H9 (cell line): ENCODE data around the gene RAPH1. TPM values are rescaled to one million over a fixed set of nuclear protein-coding genes. Genes with fewer than 3 reads are reported as not detected.
A peak's percentile ranks its signal among the peaks of the same experiment; 100 is the strongest.

Experiments used
- DNase-seq: peaks from one replicate; pipeline ENCODE4 v3.0.0-alpha.2; 2017
- H2AFZ ChIP-seq: one replicate; pipeline ENCODE4 v1.6.1; 2013; ENCODE audit warnings: mild to moderate bottlenecking, low read length, control low read depth, moderate library complexity
- H2AK5ac ChIP-seq: 2 replicates; pipeline ENCODE4 v1.6.1; 2013; ENCODE audit warnings: low read length, control low read depth, mixed read lengths; ENCODE audit not compliant: insufficient read length
- H2BK120ac ChIP-seq: one replicate; pipeline ENCODE4 v1.6.1; 2013; ENCODE audit warnings: low read depth, mild to moderate bottlenecking, low read length, control low read depth, inconsistent platforms; ENCODE audit not compliant: poor library complexity, severe bottlenecking
- H2BK12ac ChIP-seq: 2 replicates; pipeline ENCODE4 v1.6.1; 2013; ENCODE audit warnings: low read length, control low read depth, mixed read lengths, low read depth; ENCODE audit not compliant: insufficient read length
- H2BK15ac ChIP-seq: 2 replicates; pipeline ENCODE4 v1.6.1; 2013; ENCODE audit warnings: low read depth, low read length, control low read depth
- H2BK20ac ChIP-seq: one replicate; pipeline ENCODE4 v1.6.1; 2013; ENCODE audit warnings: low read depth, mild to moderate bottlenecking, low read length, control low read depth, inconsistent platforms; ENCODE audit not compliant: poor library complexity, severe bottlenecking
- H2BK5ac ChIP-seq: 2 replicates; pipeline ENCODE4 v1.6.1; 2013; ENCODE audit warnings: low read length, control low read depth, mixed read lengths; ENCODE audit not compliant: insufficient read length
- H3K14ac ChIP-seq: 2 replicates; pipeline ENCODE4 v1.6.1; 2013; ENCODE audit warnings: low read length, control low read depth; ENCODE audit not compliant: insufficient read depth
- H3K18ac ChIP-seq: 2 replicates; pipeline ENCODE4 v1.6.1; 2013; ENCODE audit warnings: low read depth, mild to moderate bottlenecking, mixed read lengths, low read length, control low read depth; ENCODE audit not compliant: insufficient read length
- H3K23ac ChIP-seq: 2 replicates; pipeline ENCODE4 v1.6.1; 2013; ENCODE audit warnings: low read length, control low read depth, mixed read lengths, low read depth; ENCODE audit not compliant: insufficient read length
- H3K23me2 ChIP-seq: 2 replicates; pipeline ENCODE4 v1.6.1; 2013; ENCODE audit warnings: low read depth, mild to moderate bottlenecking, mixed read lengths, low read length, control low read depth; ENCODE audit not compliant: insufficient read length, poor library complexity, severe bottlenecking
- H3K27ac ChIP-seq: 2 replicates; pipeline ENCODE4 v1.5.1; 2013; ENCODE audit warnings: low read length, control low read depth, mixed read lengths, low read depth; ENCODE audit not compliant: insufficient read length
- H3K27me3 ChIP-seq: 2 replicates; pipeline ENCODE4 v1.6.1; 2013; ENCODE audit warnings: low read length, control low read depth, inconsistent platforms; ENCODE audit not compliant: insufficient read depth
- H3K4ac ChIP-seq: 2 replicates; pipeline ENCODE4 v1.6.1; 2013; ENCODE audit warnings: low read depth, mild to moderate bottlenecking, control low read depth, inconsistent platforms, low read length, moderate library complexity
- H3K4me1 ChIP-seq: 2 replicates; pipeline ENCODE4 v1.6.1; 2013; ENCODE audit warnings: low read length, control low read depth, inconsistent platforms; ENCODE audit not compliant: insufficient read depth
- H3K4me2 ChIP-seq: 2 replicates; pipeline ENCODE4 v1.6.1; 2013; ENCODE audit warnings: low read length, control low read depth, mixed read lengths; ENCODE audit not compliant: insufficient read length, insufficient read depth
- H3K56ac ChIP-seq: 2 replicates; pipeline ENCODE4 v1.6.1; 2013; ENCODE audit warnings: low read depth, mild to moderate bottlenecking, mixed read lengths, low read length, control low read depth; ENCODE audit not compliant: insufficient read length
- H3K79me1 ChIP-seq: 2 replicates; pipeline ENCODE4 v1.6.1; 2013; ENCODE audit warnings: low read depth, mild to moderate bottlenecking, moderate library complexity, low read length, control low read depth, inconsistent platforms; ENCODE audit not compliant: insufficient read depth, poor library complexity, severe bottlenecking
- H3K79me2 ChIP-seq: 2 replicates; pipeline ENCODE4 v1.6.1; 2013; ENCODE audit warnings: low read length, control low read depth, inconsistent platforms; ENCODE audit not compliant: insufficient read depth
- H3K9ac ChIP-seq: 2 replicates; pipeline ENCODE4 v1.6.1; 2013; ENCODE audit warnings: low read length, control low read depth, mixed read lengths; ENCODE audit not compliant: insufficient read length; ENCODE audit errors: extremely low read depth
- H3K9me3 ChIP-seq: one replicate; pipeline ENCODE4 v1.6.1; 2013; ENCODE audit warnings: low read depth, low read length, inconsistent platforms; ENCODE audit not compliant: control insufficient read depth
- H3T11ph ChIP-seq: one replicate; pipeline ENCODE4 v1.6.1; 2013; ENCODE audit warnings: mild to moderate bottlenecking, low read length, control low read depth, inconsistent platforms
- H4K20me1 ChIP-seq: one replicate; pipeline ENCODE4 v1.6.1; 2013; ENCODE audit not compliant: control insufficient read depth, insufficient read length, insufficient read depth
- H4K5ac ChIP-seq: 2 replicates; pipeline ENCODE4 v1.6.1; 2013; ENCODE audit warnings: low read depth, mild to moderate bottlenecking, mixed read lengths, low read length, control low read depth; ENCODE audit not compliant: insufficient read length
- H4K8ac ChIP-seq: replicated peaks from 2 replicates; pipeline ENCODE4 v1.6.1; 2013; ENCODE audit warnings: low read length, control low read depth, mixed read lengths, low read depth; ENCODE audit not compliant: insufficient read length
- H4K91ac ChIP-seq: 2 replicates; pipeline ENCODE4 v1.6.1; 2013; ENCODE audit warnings: low read depth, mild to moderate bottlenecking, moderate library complexity, mixed read lengths, low read length, control low read depth; ENCODE audit not compliant: insufficient read length
- H3K27ac Mint-ChIP-seq, 3 experiments: 2 replicates in 2 of 3; 3 replicates in 1 of 3; pipeline ENCODE4 v1.8.0; 2020 to 2021; ENCODE audit warnings: mixed read lengths in 3 of 3, mild to moderate bottlenecking in 1 of 3, moderate library complexity in 1 of 3
- H3K27me3 Mint-ChIP-seq: 2 replicates; pipeline ENCODE4 v1.8.0; 2021; ENCODE audit warnings: low read depth, mild to moderate bottlenecking, moderate library complexity, mixed read lengths
- H3K36me3 Mint-ChIP-seq, 3 experiments: 2 replicates in 2 of 3; 3 replicates in 1 of 3; pipeline ENCODE4 v1.8.0; 2020 to 2021; ENCODE audit warnings: low read depth in 3 of 3, mixed read lengths in 3 of 3; ENCODE audit not compliant: insufficient read depth in 1 of 3
- H3K4me1 Mint-ChIP-seq, 2 experiments: 2 replicates each; pipeline ENCODE4 v1.8.0; 2020; ENCODE audit warnings: mixed read lengths in 2 of 2
- H3K4me3 Mint-ChIP-seq, 2 experiments: 2 replicates in 1 of 2; 3 replicates in 1 of 2; pipeline ENCODE4 v1.8.0; 2020 to 2021; ENCODE audit warnings: mild to moderate bottlenecking in 2 of 2, mixed read lengths in 2 of 2, moderate library complexity in 1 of 2
- H3K9me3 Mint-ChIP-seq, 2 experiments: 2 replicates in 1 of 2; 3 replicates in 1 of 2; pipeline ENCODE4 v1.8.0; 2020; ENCODE audit warnings: mild to moderate bottlenecking in 2 of 2, mixed read lengths in 2 of 2, moderate library complexity in 1 of 2
- CTCF ChIP-seq: fragments of 200-600 bp; sonication (generic); conservative IDR thresholded peaks from 3 replicates; pipeline ENCODE4 v1.8.0; 2021; ENCODE audit warnings: antibody characterized with exemption, mild to moderate bottlenecking
- WGBS: extraction: QIAGEN DNeasy Blood & Tissue Kit; methylation state at CpG from one replicate; pipeline ENCODE4 v1.1.7; 2013; ENCODE audit warnings: missing lambda C conversion rate, low lambda C conversion rate, mixed read lengths; ENCODE audit not compliant: insufficient read length; ENCODE audit errors: extremely low coverage; 5-methylcytosine and 5-hydroxymethylcytosine counted together
- total RNA-seq: library from RNA; stranded (reverse); gene quantifications from 2 replicates; pipeline ENCODE4 v1.2.1, GENCODE V29; 2021

RAPH1 gene
- total RNA-seq, 1 experiment from 2014 or later: 17.1 TPM

- Histone ChIP-seq H3T11ph (no peak overlapping the region), H4K8ac (no peak overlapping the region), H2BK5ac (no peak overlapping the region), H2BK120ac (no peak overlapping the region), H3K27me3 (no peaks in the 10 kb centered on the region), H4K5ac (no peak overlapping the region), H3K4me2 (no peak overlapping the region), H4K20me1 (no peaks in the 10 kb centered on the region), H4K91ac (no peak overlapping the region), H2AK5ac (no peak overlapping the region), H3K4ac (no peak overlapping the region), H2BK12ac (no peak overlapping the region), H3K79me1 (no peaks in the 10 kb centered on the region), H3K4me1 (no peaks in the 10 kb centered on the region), H3K23ac (no peak overlapping the region), H2BK20ac (no peak overlapping the region), H3K27ac (no peak overlapping the region), H3K14ac (no peak overlapping the region), H3K18ac (no peak overlapping the region), H2AFZ (no peak overlapping the region), H3K9ac (no peak overlapping the region), H3K9me3 (no peaks in the 10 kb centered on the region), H2BK15ac (no peak overlapping the region), H3K56ac (no peak overlapping the region), H3K79me2 (no peaks in the 10 kb centered on the region), H3K23me2 (no peaks in the 10 kb centered on the region)
- Mint-ChIP-seq H3K4me3 (no peak overlapping the region), H3K27me3 (no peaks in the 10 kb centered on the region), H3K9me3 (no peaks in the 10 kb centered on the region), H3K4me1 (peaks cover 9 to 19% of the 10 kb centered on the region in 2 experiments), H3K27ac (peak overlapping the region in 1 of 3 experiments; percentile 38; a peak in 2 of 7 replicates), H3K36me3 (peaks cover 6 to 28% (median 24%) of the 10 kb centered on the region in 3 experiments; a peak in 6 of 7 replicates)
- WGBS: no CpG with 5 or more reads among the region's 2 CpGs
- no peak for TF ChIP-seq CTCF
- DNase-seq: no peak
These were observed 98.6 kb downstream of the RAPH1 start for GRCh38 chr2:203436496-203436895.
